Right lobe of liver (tissue), 6 donors: Measurements from ENCODE around the gene GNPTAB. TPM values are rescaled to one million over a fixed set of nuclear protein-coding genes. Genes with fewer than 3 reads are reported as not detected.
"Not testable (repeated sequence)": the region's sequence is repeated elsewhere in the genome, so short reads cannot be mapped to it uniquely, and the experiment has no call there.

Experiments used
- ATAC-seq, 4 donors: fragments of 200-7000 bp; cut with Tn5 transposase; one replicate each; pipeline ENCODE4 v1.9.1; 2020; ENCODE audit warnings: mild to moderate bottlenecking in 4 of 4, moderate library complexity in 4 of 4
- DNase-seq, 3 donors: peaks; one replicate each; pipeline ENCODE4 v3.0.0-alpha.2; 2020
- H3K27ac ChIP-seq, 3 donors: fragments of 200-600 bp; one replicate each; pipeline ENCODE4 v1.8.0; 2022
- H3K27me3 ChIP-seq, 2 donors: fragments of 200-600 bp; one replicate each; pipeline ENCODE4 v1.8.0; 2022
- H3K36me3 ChIP-seq, 4 donors: fragments of 200-600 bp; sonication (generic) in 1 of 4; one replicate each; pipeline versions ENCODE4 v1.5.1 to v1.8.0; 2017 to 2022; ENCODE audit warnings: control low read depth in 1 of 4
- H3K4me1 ChIP-seq, 4 donors: fragments of 200-600 bp; sonication (generic) in 1 of 4; one replicate each; pipeline versions ENCODE4 v1.5.1 to v1.8.0; 2017 to 2022; ENCODE audit warnings: control low read depth in 1 of 4
- H3K4me3 ChIP-seq, 3 donors: fragments of 200-600 bp; one replicate each; pipeline ENCODE4 v1.8.0; 2022
- H3K9me3 ChIP-seq, 4 donors: fragments of 200-600 bp; sonication (generic) in 1 of 4; one replicate each; pipeline versions ENCODE4 v1.5.1 to v1.8.0; 2017 to 2022; ENCODE audit warnings: control low read depth in 1 of 4
- POLR2A ChIP-seq: fragments of 450-650 bp; IDR thresholded peaks from one replicate; pipeline ENCODE4 v1.6.1; 2017; ENCODE audit warnings: antibody characterized with exemption, mild to moderate bottlenecking
- WGBS: methylation state at CpG from one replicate; pipeline ENCODE4 v1.1.6; 2018; ENCODE audit warnings: low coverage, low lambda C conversion rate; ENCODE audit not compliant: insufficient coverage; ENCODE audit errors: missing lambda C conversion rate; 5-methylcytosine and 5-hydroxymethylcytosine counted together
- intact Hi-C, 2 donors: fragments of 100-400 bp; cut with DNase I; formaldehyde crosslinking; loops; one replicate each; pipeline versions ENCODE4 v1.11.2 to v1.14.1; 2022
- total RNA-seq, 6 experiments: library from RNA; depleted of rRNA in 2 of 6; stranded (reverse); fragments of >200 nt in 2 of 6; fragmentation: NEBNext Ultra II Directional in 3 of 6; extraction: Animal tissue kit (Norgen Biotek cat#: 25700) in 3 of 6; gene quantifications; one replicate each; pipeline versions ENCODE4 v1.1.0 to v1.2.4, GENCODE V29; 2016 to 2023
- TF ChIP-seq, protein P1 (sequence below), 4 donors: fragments of 200-600 bp in 3 of 4; fragments of 450-650 bp in 1 of 4; IDR thresholded peaks; one replicate each; pipeline versions ENCODE4 v1.5.1 to v1.8.0; 2016 to 2022; ENCODE audit warnings: antibody characterized with exemption in 4 of 4, mild to moderate bottlenecking in 2 of 4
- donor health status: DM: no; HTN: yes; CAD: no.
- donor health status: DM: no; HTN: no; CAD: no.
- donor health status: DM: no; HTN: no; CAD: no.
- donor health status: DM: no; HTN: yes; CAD: no.
- donor health status: DM: no; HTN: yes; CAD: no.

GNPTAB gene
- total RNA-seq, 6 experiments from 2014 or later: 8.8 to 17.4 (median 14.1) TPM

DNA sequence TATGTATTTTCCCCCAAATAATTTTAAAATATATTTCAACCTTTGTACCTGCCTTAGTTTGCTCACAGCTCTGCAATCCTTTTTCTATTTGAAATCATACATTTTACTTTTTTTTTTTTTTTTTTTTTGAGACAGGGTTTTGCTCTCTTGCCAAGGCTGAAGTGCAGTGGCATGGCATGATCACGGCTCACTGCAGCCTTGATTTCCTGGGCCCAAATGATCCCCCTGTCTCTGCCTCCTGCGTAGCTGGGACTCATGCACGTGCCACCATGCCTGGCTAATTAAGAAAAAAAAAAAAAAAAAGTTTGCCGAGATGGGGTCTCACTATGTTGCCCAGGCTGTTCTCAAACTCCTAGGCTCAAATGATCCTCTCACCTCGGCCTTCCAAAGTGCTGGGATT lies 90.2 kb downstream of the GNPTAB start:
- intact Hi-C loops: no loop called here
- H3K4me3 ChIP-seq: no peak overlapping the region
- DNase-seq (no peak), ATAC-seq (no peak)
- no peaks in the 10 kb centered on the region for H3K27me3 ChIP-seq
- no peak overlapping the region for H3K27ac ChIP-seq
- WGBS: 94% methylated on average over 5 of the region's 5 CpGs
- no peaks in the 10 kb centered on the region for H3K9me3 ChIP-seq
- no peaks in the 10 kb centered on the region for H3K4me1 ChIP-seq
- TF ChIP-seq, protein P1, sequence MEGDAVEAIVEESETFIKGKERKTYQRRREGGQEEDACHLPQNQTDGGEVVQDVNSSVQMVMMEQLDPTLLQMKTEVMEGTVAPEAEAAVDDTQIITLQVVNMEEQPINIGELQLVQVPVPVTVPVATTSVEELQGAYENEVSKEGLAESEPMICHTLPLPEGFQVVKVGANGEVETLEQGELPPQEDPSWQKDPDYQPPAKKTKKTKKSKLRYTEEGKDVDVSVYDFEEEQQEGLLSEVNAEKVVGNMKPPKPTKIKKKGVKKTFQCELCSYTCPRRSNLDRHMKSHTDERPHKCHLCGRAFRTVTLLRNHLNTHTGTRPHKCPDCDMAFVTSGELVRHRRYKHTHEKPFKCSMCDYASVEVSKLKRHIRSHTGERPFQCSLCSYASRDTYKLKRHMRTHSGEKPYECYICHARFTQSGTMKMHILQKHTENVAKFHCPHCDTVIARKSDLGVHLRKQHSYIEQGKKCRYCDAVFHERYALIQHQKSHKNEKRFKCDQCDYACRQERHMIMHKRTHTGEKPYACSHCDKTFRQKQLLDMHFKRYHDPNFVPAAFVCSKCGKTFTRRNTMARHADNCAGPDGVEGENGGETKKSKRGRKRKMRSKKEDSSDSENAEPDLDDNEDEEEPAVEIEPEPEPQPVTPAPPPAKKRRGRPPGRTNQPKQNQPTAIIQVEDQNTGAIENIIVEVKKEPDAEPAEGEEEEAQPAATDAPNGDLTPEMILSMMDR (IDR thresholded peaks at IDR 0.05): no peak
- no peak for TF ChIP-seq POLR2A
- peaks cover 0 to 49% (median 12%) of the 10 kb centered on the region in 4 donors for H3K36me3 ChIP-seq

GRCh38 chr12:101738920-101739665 lies 91.7 kb downstream of the GNPTAB start, which contains the start of gene SYCP3:
Gene SYCP3 (minus strand): TSS chr12:101739462. CDS start chr12:101737935, 1,527 bp downstream.
- intact Hi-C loops: no loop called here
- peaks cover 0 to 34% (median 9%) of the 10 kb centered on the region in 4 donors for H3K36me3 ChIP-seq
- H3K9me3 ChIP-seq: no peaks in the 10 kb centered on the region
- no peaks in the 10 kb centered on the region for H3K27me3 ChIP-seq
- no peak for DNase-seq
- ATAC-seq: no peak
- H3K27ac ChIP-seq: no peak within 1 kb of the TSS
- no peak within 1 kb of the TSS for H3K4me3 ChIP-seq
- TF ChIP-seq, protein P1 (IDR thresholded peaks at IDR 0.05): no peak
- no peak for TF ChIP-seq POLR2A
- 94% methylated on average over 17 of the region's 57 CpGs for WGBS
- peaks cover 0 to 9% (median 2%) of the 10 kb centered on the region in 4 donors for H3K4me1 ChIP-seq

DNA sequence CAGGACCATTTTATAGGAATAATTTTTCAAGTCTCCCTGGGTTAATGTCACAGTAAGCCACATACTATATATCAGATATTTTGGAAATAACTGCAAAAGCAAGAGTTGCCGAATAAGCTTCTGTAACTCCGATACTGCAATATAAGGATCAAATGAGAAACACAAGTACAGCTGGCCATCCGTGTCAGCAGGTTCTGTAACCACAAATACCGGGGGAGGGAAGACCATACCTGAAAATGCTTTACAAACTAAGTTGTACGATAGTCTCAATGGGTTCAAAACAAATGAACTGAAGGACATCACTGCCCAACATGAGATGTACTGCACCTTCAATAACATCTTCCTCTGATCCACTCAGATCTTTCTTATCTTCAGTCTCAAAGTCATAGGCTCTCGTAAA lies 93.3 kb downstream of the GNPTAB start:
- TF ChIP-seq, protein P1 (IDR thresholded peaks at IDR 0.05): no peak
- no peak for TF ChIP-seq POLR2A
- intact Hi-C loops: no loop called here
- WGBS: 96% methylated on average over 6 of the region's 6 CpGs
- DNase-seq: no peak
- Histone ChIP-seq H3K27me3 (no peaks in the 10 kb centered on the region), H3K4me1 (peaks cover 0 to 12% (median 2%) of the 10 kb centered on the region in 4 donors), H3K27ac (no peak overlapping the region), H3K9me3 (no peaks in the 10 kb centered on the region), H3K36me3 (peaks cover 0 to 32% (median 5%) of the 10 kb centered on the region in 4 donors), H3K4me3 (no peak overlapping the region)
- no peak for ATAC-seq

GRCh38 chr12:101734482-101734881 lies 96.3 kb downstream of the GNPTAB start:
- H3K27me3 ChIP-seq, H3K9me3 ChIP-seq, DNase-seq, intact Hi-C loops, H3K27ac ChIP-seq, H3K4me3 ChIP-seq: not testable (repeated sequence)
- peaks cover 0 to 43% (median 5%) of the 10 kb centered on the region in 4 donors for H3K36me3 ChIP-seq
- H3K4me1 ChIP-seq: peaks cover 0 to 12% (median 2%) of the 10 kb centered on the region in 4 donors
- ATAC-seq: peak; percentile 48 to 86 (median 72)
- 44% methylated on average over 5 of the region's 5 CpGs for WGBS

DNA sequence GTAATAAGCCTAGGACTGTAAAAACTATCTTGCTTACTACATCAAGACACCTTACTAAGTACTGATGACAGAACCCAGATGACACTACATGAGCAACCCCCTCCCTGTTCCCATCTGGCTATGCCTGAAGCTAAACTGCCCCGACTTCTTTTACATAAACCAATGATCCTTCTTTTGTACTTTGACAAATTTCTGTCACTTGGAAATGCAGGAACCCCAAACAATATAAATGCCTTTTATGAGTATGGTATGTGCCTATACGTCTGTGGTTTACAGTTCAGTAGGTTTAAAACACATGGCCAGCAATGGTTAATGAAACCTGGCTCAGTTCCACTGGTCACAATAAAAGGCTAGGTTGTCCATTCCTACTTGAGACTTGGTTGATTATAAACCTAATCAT lies 97.6 kb downstream of the GNPTAB start:
- Histone ChIP-seq H3K4me3 (no peak overlapping the region), H3K27ac (no peak overlapping the region), H3K36me3 (peaks cover 0 to 43% (median 3%) of the 10 kb centered on the region in 4 donors), H3K4me1 (peaks cover 0 to 12% (median 2%) of the 10 kb centered on the region in 4 donors), H3K9me3 (no peaks in the 10 kb centered on the region), H3K27me3 (no peaks in the 10 kb centered on the region)
- ATAC-seq: no peak
- intact Hi-C loops: no loop called here
- WGBS: 92% methylated on average over 2 of the region's 2 CpGs
- DNase-seq: no peak
- TF ChIP-seq, protein P1 (IDR thresholded peaks at IDR 0.05): no peak
- no peak for TF ChIP-seq POLR2A
